Stimulated activated CD8-positive, alpha-beta memory T cell treated with anti-CD3 and anti-CD28 coated beads, Interleukin-12 subunit alpha, Interleukin-12 subunit beta, amount 100 ng/mL, for 24 hours (primary cell): ENCODE data around the gene PLEKHO1.
A peak's percentile ranks its signal among the peaks of the same experiment; 100 is the strongest.

ENCODE experiments used
- DNase-seq: peaks from one replicate; pipeline ENCODE4 v3.0.0-alpha.2; 2020; ENCODE audit errors: extremely low read depth

The PLEKHO1 gene

DNA sequence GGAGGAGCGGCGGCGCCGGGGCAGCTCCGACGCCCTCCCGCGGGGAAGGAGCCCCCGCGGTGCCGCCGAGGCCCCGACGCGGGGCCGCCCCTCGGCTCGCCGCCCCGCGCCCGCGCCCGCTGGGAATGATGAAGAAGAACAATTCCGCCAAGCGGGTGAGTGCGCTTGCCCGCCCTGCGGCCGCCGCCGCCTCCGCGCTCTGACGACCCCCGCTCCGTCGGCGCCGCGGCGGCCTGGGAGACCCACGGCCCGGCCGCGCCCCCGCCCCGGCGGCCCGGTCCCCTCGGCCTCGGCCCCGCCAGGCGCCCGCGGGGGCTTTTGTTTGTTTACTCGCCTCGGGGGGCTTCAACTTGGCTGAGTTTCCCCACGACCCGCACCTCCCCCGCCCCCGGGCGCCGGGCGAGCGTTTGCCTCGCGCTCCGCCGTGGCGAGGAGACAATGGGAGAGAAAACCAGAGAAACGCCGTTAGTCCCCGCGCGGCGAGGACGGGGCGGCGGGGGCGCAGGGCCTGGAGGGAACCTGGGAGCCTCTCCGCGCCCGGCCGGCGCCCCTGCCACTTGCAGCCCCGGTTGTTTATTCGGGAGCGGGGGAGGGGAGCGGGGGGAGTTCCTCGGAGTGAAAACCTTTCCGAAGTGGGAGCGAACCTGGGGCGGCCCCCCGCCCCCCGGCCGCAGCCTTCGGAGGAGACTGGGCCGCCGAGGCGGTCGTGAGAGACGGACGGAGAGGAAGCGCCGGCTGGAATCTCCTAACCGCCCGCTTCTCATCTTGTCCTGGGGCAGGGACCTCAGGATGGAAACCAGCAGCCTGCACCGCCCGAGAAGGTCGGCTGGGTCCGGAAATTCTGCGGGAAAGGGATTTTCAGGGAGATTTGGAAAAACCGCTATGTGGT is 661 bp downstream of the PLEKHO1 start:
- DNase-seq = no peak

DNA sequence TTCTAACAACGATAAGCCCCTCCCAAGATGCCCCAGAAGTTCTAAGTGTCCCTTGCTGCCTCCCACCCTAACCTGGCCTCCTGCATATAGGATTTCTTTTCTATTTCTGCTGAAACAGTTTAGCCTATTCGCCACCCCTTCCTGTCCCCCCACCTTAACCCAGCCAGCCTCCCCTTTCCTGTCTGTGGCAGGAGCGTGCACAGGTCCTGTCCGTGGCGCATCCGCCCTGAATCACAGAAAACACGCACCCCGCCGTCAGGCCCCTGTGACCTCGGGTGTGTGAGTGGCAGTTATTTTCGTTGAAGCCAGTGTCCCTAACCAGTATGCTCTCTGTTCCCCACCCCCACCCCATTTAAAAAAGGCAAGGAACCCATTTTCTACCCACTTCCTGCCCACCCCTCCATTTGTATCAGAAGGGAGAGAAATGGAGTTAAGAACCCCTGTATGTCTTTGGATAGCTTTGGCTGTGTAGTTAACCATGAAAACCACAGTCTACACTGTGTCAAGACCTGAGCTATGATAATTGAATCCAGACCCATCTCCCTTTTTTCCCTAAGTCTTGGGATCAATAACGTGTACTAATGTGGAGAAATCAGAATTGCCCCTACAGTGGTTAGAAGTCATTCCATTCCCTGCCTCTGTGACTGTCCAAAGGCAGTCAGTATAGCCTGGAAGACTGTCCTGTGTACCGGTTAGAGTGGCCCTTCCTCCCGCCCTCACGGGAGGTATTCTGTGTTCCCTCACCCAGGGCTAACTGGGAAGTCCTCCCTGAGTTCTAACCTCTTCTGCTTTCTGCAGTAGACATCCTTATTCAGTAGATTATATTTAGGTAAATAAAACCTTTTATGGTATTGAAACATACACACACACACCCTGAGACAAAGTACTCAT is 1.8 kb downstream of the PLEKHO1 start:
- peak; percentile 32 for DNase-seq

DNA sequence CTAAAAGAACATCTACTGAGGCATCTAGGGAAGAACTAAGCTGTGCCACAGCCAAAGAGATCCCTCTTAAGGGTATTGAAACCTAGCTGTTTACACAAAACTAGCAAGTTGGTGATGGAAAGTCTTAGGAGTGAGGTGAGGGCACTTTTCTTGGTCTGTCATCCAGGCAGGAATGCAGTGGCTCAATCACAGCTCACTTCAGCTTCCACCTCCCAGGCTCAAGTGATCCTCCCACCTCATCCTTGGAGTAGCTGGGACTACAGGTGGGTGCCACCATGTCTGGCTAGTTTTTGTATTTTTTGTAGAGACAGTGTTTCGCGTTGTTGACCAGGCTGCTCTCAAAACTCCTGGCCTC is 2.4 kb downstream of the PLEKHO1 start:
- no peak for DNase-seq

DNA sequence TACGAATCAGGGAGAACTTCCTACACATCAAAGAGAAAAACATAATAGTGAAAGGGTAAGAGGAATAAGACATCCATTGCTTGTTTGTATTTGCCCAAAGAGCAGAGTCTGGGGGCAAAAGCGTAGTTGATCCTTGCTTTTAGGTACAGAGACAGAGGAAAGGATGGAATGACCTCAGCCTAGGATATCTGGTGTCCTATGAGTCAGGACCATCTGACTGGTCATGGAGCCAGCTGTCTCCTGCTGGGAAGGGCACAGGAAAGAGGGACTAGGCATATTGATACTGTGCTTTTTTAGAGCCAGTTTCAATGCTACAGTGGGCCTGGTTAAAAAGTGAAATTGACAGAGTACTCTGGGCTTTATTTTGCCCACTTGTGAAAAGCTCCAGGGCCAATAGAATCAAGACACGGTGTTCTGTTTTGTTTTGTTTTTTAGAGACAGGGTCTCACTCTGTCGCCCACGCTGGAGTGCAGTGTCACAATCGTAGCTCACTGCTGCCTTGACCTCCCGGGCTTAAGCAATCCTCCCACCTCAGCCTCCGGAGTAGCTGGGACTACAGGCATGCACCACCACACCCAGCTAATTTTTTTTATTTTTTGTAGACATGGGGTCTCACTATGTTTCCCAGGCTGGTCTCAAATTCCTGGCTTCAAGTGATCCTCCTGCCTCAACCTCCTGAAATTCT is 3.2 kb downstream of the PLEKHO1 start:
- no peak for DNase-seq

DNA sequence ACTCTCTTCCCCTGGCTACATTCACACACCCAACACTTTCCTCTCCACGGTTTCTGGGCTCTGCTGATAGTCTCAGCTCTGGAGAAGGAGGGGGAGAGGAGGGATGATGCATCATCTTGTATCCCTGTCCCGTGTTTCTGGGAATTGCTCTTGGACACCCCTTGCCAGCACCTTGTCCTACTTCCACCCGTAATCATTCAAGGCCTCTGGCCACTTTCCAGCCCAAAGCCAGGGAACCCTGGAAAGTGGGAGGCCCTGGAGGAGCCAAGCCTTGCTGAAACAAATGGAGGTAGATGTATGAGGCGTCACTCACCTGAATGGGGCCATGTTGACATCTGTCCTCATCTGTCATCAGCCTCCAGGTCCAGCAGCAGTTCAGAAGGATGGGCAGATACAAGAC is 4.4 kb downstream of the PLEKHO1 start:
- no peak for DNase-seq

DNA sequence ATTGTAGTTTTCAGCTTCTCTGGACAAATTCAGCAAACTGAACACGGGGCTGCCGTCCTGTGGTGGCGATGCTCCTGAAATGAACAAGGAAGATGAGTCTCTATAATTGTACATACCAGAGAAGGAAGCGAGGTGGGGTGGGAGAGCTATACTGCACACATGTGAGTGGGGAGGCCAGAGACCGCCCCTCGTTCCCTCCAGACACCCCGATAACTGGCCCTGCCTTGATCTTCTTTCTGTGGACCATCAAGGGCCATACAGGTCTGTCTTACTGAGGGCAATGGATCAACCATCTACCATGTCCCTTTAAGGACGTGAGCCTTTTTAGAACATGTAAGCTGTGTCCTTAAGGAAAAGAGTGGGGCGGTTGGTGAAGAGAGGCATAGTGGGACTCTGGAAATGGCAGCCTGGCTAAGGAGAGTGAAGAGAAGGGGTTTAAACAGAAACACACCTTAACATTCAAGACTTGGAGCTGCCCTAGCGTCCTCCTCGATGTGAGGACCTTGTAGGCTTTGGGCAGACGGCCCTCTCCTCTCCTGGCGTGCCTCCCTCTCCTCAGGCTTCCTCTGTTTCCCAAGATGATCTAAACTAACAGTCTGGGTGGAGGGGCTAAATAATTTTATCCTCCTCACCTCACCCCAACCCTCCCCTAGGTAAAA is 5.8 kb downstream of the PLEKHO1 start:
- no peak for DNase-seq

DNA sequence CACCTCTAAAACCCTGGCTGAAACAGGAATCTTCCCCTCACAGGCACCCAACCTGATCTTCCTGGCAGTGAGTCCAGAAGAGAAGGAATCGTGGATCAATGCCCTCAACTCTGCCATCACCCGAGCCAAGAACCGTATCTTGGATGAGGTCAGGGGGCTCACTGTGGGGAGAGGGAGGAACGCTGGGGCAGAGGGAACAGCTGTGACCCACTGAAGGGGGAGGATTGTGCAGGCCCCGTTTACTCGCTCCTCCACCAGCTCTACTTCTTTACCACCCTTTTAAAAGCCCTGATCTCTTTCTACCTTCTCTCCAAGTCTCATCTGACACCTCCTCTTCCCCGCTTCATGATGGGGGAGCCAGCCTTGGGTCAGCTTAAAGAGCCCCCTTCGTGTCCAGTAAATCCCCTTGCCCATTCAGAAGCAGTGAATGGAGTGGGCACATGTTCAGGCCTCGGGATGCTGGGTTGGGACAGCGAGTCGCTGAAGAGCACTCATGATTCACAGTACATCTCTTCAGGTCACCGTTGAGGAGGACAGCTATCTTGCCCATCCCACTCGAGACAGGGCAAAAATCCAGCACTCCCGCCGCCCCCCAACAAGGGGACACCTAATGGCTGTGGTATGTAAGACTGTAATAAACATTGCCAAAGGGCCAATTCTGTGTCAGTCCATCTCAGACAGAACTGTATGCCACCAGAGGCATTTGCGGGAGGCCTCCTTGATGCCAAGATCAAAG is 7.3 kb downstream of the PLEKHO1 start:
- no peak for DNase-seq

DNA sequence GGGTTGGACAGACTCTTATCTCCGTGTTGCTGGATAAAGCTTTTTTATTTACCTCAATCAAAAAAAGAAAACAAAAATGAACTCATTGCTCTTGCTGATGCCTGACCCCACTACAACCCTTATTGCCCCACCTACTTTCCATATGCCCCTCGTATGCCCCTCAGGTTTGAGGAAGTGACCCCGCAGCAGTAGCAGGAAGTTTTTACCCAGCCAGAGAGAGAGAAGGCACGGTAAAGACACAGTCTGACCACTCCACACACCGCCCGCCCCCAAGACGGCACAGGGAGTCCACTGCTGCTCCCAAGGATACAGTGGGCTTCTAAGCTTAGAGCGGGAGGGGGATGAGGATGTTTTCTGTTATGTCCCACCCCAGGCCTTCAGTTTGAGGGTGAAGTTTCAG is 9.8 kb downstream of the PLEKHO1 start:
- DNase-seq = no peak

DNA sequence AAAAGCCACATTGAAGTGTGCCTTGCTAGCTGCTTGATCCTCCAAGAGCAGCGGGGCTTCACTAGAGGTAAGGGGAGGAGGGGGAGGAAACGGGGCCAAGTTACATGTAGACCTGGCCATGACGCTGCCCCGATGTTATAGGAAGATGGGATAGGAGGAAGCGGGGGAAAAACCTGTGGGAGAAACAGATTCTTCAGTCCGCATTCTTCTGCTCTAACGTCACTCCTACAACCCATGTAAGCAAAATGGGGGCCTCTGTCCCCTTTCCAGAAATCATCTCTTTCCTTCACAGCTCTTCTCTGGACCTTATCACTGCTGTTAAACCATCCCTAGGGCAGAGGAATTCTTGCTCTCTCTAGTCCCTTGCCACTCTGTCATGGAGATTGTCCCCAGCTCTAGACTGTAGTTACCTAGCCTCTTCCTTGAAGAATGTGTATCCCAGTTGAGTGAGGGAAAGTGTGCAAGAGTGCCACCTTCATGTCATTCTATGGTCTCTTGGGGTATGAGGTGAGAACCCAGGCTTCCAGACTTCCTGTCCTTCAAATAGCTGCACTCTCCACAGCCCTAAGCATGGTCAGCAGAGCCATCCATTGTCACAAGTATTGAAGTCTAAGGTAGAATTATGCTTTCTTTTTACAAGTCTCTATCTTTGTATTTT is 11.4 kb downstream of the PLEKHO1 start:
- DNase-seq = no peak

DNA sequence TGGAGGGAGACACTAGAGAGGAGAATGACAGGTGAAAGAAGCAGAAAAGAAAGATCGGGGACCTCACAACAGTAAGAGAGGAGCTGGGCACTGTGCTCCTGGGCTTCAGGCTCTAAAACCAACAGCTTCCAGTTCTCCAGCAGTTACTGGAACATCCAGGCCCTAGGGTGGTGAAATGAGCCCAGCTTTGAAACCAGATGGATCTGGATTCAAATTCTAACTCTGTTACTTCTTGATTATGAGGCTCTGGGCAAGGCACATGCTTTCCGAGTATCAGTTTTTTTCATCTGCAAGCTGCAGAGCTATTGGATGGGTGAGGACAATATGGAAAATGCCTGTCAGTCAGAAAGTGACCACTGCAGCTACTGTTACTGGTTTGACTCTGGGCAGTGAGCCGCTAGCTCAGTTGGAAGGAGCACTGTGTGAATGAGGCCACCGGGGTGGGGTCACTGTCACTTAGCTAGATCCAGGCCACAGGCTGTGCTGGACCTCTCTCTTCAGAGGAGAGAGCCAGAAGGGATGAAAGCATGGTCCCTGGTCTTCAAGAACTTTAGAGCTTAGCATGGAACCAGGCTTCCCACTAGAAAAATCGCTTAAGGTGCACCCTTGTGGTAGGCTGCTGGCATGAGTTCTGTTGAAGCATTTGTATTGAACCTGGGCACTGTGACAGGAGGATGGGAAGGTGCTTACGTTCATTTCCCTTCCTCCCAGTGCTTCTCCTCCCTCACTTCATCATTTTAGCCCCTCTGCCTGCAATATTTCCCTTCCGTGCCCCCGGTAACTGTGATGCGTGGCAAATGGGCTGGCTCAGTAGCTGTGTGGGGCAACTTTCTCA is 12.2 kb downstream of the PLEKHO1 start:
- DNase-seq = no peak

DNA sequence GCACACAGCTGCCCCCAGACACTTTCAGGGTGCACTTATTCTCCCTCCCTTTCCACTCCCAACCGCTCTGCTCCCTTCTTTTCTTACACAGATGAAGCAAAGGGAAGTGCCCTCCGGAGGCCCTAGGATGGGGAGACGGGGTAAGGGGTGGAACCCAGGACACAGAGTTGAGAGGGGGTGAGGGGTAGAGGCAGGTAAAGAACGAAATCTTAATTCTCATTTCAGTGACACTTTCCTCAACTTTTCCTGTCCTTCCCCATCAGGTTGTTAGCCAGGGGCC is 12.8 kb downstream of the PLEKHO1 start:
- DNase-seq = no peak

DNA sequence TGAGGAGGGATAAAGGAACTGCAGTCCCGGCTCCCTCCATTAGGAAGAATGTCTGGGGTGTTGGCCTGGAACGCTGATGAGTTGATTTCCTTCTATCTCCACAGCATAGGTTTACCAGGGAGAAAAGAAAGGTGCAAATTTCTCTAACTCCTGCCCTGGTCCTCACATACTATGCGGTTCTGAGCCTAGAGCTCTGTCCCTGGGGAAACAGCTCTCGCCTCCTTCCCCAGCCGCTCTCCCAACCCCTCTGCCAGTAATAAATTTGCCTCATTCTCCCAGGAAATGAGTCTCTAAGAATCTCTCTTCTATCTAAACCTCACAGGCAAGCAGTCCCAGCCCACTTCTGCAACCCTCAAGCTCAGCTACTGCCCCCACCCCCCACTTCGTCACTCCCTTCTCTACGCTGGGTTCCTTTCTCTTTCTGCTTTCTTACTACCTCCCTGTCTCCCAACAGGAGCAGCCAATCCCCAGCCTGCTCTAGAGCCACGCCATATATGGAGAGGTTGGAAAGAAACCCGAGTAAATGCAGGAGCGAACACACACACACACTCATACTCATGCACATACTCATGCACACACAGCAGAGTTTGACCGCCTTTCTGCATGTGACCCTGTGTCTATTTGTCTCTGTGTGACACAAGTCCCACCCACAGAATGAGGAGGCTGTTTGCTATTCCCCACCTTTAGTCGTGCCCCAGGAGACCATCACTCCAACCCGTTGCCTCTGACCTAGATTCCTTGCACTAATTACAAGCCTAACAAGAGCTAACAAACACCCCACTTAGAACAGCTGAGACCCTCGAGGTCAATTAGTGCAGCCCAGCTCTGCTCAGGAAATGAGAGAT is 13.4 kb downstream of the PLEKHO1 start:
- DNase-seq = no peak

DNA sequence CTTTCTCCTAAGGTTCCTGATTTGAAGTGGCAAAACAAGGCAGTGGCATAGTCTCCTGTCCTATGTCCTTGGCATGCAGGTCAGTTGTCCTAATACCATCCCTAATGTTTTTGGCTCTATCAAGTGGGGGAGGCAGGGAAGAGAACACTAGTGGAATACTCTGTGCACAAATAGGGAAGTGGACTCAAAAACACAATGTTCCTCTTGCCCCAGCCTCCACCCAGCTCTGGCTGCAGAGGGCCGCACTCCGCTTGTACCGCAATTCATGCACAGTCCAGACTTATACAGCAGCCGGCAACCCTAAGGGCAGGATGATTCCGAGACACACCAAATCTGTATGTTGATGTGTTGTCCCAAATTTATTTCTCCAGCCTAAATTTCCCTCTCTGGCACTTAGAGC is 14.5 kb downstream of the PLEKHO1 start:
- no peak for DNase-seq

DNA sequence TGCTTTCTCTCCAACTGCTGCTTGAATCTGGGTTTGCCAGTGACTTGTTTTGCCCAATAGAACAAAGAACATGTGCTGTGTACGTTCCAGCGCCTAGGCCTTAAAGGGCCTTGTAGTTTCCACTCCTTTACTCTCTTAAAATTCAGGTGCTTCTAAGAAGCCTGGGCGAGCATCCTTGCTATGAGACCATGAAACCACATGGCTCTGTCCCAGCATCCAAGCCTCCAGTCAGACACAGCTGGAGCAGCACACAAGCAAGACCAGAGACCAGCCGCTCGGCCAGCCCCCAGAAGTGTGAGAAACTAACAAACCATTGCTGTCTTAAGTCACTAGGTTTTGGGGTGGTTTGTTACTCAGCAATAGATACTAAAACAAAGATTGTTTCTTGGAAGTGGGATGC is 15.1 kb downstream of the PLEKHO1 start:
- no peak for DNase-seq

DNA sequence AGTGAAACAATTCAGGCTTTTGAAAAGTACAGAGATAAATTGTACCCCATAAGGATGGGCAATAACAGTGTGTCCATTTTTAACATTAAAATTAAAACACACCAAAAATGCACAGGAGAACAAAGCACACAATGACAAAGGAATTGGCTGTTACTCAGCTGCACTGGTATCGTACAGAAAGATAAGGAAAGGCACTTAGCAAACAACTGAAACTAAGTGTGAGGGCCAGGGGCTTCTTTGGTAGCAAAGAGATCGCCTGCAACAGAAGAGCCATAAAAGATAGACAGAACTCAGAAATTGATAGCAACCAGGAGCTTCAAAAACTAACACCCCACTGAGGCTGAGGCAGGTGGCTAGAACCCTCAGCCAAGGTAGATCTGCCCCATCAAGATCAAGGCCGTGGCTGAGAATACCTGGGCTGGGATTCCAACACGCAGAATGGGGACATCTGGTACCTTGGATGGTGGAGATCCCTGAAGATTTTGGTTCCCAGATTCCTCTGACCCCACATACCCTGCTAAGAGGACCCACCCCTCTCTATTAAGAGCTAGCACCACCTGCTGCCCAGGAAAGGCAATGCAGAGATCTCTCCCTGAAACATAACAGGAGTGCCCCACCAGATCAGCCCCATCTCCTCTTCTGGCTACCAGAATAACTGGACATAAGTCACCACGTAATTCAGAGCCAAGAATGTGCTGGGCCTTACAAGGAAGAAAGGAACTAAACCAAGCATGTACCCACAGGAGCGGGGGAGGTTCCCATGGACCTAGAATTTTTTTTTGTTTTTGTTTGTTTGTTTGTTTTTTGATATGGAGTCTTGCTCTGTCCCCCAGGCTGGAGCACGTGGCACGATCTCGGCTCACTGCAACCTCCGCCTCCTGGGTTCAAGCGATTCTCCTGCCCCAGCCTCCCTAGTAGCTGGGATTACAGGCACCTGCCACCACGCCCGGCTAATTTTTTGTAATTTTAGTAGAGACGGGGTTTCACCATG is 16.2 kb downstream of the PLEKHO1 start:
- no peak for DNase-seq

DNA sequence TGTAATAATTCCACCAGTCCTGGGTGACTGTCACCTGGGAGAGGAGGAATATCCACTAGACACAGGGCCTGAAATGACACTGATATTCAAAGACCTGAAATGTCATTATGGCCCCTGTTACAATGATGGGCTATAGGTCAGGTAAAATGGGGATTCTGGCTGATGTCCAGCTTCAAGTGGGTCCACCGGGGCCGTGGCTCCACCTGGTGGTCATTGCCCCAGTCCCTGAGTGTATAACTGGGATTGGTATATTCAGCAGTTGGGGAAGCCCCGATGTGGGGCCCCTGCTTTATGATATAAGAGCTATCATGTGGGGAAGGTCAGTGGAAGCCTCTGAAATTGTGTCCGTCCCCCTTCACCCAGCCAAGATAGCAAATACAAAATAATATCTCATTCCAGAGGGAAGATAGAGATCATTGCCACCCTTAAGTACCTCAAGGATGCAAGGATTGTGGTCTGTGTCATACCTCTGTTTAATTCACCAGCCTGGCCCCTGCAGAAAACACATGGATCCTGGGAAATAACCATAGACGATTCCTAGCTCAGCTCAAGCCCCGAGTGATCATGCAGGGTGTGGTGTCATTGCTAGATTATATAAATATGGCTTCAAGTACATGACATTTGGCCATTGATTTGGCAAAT is 19.4 kb downstream of the PLEKHO1 start:
- no peak for DNase-seq

DNA sequence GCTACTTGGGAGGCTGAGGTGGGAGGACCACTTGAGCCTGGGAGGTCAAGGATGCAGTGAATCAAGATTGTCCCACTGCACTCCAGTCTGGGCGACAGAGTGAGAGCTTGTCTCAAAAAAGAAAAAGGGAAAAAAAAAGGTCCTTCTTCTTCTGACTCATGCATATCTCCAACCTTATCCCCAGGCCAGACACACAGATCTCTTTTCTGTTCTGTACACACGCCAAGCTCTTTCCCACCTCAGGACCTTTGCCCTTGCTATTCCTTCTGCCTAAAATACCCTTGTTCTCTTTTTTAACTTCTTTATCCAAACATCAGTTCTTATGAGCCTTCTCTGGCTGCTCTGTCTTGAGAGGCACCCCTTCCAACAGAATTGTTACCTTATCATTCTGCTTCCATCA is 22.1 kb downstream of the PLEKHO1 start:
- DNase-seq = no peak
